HG03442 (cell line): Measurements from ENCODE around the gene TMTC2.
A peak's percentile ranks its signal among the peaks of the same experiment; 100 is the strongest.

Experiments
- ATAC-seq: cut with Tn5 transposase; IDR thresholded peaks from one replicate; pipeline ENCODE4 v1.9.1; 2021; ENCODE audit warnings: mild to moderate bottlenecking, moderate library complexity; ENCODE audit not compliant: unreplicated experiment

Gene TMTC2

DNA sequence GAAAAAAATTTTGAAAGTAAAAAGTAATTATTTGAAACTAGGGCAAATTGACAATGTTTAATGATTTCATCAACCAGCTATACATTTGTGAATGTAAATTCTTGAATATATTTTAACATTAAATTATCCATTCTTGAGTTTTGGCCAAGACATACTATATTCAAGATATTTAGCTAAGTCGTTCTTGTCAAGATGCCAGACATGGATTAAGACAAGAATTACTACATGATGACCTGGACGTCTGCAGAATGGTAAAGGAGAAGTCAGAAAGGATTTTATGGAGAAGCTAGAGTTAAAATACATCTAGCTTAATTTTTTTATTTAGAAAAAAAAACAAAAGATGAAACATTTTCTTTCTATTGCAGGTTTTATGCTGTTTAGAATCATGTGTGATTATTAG, 255.8 kb downstream of the TMTC2 start:
- no peak for ATAC-seq

DNA sequence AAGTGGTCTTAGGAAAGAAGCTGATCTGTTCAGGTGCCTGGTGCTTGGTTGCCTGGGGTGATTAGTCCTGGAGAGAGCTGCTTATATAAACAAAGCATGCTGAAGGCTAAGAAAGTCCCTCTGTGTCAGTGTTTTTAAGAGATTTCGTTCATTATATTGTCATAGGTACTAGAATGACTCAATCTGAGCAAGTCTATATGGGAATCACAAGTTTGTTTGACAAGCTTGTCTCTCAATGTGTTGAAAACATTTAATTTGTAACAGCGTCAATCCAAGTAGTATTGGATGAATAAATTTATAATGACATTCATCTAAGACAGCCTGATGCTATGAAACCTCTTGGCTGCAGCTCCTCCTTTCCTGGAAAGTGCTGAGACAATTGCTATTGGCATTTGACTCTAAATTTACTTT, 256.3 kb downstream of the TMTC2 start:
- ATAC-seq, result peak; percentile 79

DNA sequence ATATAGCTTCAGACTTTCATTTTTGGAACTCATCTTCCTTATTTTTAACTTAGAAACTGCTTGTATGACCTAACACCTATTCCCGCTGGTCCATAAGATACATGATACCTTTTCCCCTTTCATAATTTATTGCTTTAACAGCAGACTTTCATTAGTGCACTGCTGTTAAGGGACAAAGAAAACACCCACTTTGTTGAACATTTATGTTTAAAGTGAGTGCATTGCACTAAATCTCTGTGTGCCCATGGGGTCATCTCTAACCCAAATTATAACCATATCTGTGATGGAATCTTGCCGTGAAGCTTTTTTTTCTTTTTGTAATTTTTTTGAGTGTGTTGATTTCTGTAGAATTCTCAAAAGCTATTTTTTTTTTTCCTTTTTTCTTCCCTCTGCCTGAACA, 261.8 kb downstream of the TMTC2 start:
- no peak for ATAC-seq

- no peak for ATAC-seq
Observed at GRCh38 chr12:82950356-82950755, 263.6 kb downstream of the TMTC2 start.

- no peak for ATAC-seq
Observed at GRCh38 chr12:82952946-82953345, 266.2 kb downstream of the TMTC2 start.

GRCh38 chr12:82953397-82953796, 266.7 kb downstream of the TMTC2 start:
- no peak for ATAC-seq

DNA sequence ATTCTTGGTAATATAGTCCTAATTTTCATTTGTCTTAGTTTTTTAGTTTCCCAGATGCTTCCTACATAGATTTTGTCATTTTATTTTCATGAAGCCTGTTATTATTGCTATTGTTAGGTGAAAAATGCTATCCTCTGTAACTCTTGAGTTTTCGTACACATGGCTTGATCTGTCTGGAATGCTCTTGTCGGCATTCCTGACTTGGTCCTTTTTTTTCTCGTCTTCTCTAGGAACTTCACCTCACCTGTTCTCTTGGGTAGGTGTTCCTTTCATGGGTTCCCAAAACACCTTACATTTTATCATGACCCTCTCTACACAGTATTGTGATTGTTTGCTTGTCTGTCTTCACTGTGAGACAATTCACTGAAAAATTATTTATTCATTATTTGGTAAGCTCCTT, 267.4 kb downstream of the TMTC2 start:
- no peak for ATAC-seq

GRCh38 chr12:82954572-82954971, 267.9 kb downstream of the TMTC2 start:
- no peak for ATAC-seq

GRCh38 chr12:82955043-82955442, 268.3 kb downstream of the TMTC2 start:
- ATAC-seq, result no peak

DNA sequence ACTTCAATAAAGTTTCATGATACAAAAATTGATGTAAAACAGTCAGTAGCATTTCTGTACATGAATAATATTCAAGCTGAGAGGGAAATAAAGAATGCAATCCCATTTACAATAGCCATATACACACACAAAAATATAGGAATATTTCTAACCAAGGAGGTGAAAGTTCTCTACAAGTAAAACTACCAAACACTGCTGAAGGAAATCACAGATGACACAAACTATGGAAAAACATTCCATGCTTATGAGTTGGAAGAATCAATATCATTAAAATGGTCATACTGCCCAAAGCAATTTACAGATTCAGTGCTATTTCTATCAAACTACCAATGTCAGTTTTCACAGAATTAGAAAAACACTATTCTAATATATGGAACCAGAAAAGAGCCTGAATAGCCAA, 272.3 kb downstream of the TMTC2 start:
- ATAC-seq, result no peak

DNA sequence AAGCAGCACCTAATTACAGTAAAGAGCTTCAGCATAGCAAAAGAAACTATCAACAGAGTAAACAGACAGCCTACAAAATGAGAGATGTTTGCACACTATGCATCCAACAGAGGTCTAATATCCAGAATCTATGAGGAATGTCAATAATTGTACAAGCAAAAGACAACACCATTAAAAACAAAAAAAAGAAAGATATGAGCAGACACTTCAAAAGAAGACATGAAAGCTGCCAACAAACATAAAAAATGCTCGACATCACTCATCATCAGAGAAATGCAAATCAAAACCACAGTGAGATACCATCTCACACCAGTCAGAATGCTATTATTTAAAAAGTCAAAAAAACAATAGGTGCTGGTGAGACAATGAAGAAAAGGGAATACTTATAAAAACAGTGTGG, 273.1 kb downstream of the TMTC2 start:
- peak; percentile 50 for ATAC-seq

DNA sequence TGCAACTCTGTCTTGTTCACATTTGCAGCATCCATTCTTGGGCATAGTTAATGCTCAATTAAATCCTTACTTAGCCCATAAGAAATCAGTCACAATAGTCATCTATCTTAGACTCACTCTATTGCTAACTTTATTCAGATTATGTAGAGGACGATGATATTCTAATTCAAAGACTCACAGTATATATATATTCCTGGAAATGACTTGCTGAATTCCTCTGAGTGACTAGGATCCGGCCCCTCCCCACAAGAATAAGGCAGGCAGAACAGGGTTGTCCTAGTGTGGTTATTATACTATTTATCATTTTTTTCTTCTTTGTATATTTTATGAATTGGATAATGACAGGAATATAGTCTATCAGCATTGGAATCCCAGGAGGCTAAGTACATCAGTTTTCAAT, 275.1 kb downstream of the TMTC2 start:
- no peak for ATAC-seq

DNA sequence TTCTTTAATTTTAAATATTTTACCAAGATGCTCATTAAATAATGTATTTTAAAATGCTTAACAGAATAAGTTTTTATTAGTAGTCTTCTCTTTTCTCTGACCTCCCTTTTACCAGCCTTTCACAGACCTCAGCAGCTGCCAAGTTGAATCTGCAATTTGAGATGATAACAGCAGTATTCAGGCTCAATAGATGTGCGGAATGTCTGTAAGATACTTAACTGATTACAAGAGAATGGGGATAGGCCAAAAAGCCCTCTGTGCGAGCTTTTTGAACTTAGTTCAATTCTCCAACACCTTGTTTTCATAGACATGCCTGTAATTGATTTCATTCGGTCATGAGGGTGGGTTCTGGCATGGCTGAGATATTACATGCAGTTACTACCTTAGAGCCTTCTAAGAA, 277.2 kb downstream of the TMTC2 start:
- no peak for ATAC-seq

DNA sequence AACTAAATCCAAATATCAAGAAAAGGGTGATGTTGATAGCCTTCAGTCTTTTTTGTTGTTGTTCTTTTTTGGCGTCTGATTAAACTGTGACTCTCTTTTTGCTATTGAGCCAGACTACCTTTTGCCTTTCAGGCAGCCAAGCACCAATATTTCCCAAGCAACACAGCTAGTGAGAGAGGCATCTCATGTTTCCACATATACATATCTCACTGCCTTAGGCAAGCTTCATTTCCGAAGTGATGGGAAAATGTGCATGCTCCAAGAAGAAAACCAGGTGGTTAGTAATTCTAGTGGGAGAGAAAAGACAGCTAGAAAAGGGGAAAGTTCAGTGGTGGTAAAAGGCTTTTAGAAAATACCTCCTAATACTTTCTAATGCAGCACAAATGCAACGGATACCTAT, 277.7 kb downstream of the TMTC2 start:
- no peak for ATAC-seq

DNA sequence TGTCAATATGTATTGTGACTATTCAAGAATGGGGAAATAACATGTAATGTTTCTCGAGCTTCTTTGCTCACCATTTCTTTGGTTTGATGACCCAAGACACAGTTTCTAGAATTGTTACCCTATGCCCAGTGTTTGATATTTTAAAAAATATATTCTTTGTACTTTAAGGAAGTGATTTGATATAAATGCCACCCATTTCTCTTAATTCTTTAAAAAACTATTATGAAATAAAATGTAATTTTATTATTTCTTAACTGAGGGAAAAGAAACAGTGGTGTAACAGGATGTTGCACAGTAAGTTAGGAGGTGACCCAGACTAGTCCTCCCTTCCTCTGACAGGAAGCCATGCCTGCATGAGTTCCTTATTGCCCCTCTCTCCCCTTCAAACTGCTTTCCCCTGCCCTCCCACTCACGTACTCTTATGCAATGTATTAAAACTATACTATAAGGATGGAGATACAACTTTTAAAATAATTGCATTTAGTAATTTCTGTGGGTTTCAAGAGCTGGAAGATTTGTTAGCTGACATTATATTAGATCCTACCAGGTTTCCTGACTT, 279.4 kb downstream of the TMTC2 start:
- ATAC-seq, result no peak

DNA sequence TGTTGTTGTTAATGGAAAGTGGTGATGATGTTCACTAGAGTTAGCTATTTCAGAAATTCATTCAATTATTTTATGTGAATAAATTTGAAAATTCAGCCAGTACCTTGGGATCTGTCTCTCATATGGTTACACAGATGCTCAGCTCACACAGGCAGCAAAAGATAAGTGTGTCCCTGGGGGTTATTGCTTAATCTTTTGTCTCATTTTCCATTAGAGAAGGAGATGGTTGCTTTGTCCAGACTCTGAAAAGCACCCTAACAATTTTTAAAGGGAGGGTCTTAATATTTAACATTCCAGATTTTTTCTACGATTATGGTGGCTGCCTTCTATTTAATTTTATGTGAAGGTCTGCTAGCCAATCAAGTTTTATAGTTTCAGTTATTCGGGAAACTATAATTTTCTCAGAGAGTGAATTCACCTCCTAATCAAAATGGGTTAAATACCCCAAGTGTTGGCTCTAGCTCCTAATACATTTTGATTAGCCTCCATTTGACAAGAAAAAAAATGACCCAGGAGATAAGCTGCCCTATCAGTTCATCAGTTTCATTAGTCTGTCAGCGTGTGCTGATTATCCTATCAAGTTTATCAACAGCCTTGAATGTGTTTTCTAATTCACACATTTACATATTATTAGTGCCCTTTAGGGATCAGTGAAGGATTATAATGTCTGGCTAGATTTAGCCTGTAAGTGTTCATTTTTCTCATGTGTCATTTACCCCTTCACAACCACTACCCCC, 282.1 kb downstream of the TMTC2 start:
- no peak for ATAC-seq

DNA sequence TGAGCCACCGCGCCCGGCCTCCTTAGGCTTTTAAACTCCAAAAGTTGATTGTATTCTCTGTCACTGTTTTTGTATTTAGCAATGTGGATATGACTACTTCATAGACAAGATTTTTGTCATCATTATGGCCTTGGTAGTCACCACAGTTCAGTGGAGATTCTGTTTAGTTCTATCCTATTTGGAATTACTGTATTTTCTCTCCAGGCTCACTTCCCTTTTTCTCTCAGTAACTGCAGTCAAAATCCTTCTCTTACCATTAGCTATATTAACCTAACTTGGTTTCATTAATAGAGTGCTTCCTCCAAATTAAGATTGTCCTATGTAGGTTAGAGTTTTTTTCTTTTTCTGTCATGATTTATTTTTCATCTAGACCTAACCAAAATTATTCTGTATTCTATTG, 283.9 kb downstream of the TMTC2 start:
- ATAC-seq, result no peak

DNA sequence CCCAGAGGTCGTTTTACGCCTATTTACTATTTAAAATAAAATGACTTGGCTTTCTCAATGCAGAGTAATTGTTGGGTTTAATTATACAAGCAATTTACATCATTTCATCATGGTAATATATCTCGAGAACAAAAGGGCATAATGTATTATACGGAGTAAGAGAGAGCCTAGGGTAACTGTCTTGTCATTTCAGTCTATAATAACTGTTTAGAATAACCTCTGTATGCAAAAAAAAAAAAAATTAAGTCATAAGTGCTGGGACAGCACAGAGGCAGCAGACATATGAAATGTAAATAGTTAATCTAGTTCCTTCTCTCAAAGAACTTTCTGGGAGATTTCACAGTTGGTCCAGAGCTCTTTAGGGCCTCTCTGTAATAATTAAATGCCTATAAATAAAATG, 284.9 kb downstream of the TMTC2 start:
- ATAC-seq, result no peak

DNA sequence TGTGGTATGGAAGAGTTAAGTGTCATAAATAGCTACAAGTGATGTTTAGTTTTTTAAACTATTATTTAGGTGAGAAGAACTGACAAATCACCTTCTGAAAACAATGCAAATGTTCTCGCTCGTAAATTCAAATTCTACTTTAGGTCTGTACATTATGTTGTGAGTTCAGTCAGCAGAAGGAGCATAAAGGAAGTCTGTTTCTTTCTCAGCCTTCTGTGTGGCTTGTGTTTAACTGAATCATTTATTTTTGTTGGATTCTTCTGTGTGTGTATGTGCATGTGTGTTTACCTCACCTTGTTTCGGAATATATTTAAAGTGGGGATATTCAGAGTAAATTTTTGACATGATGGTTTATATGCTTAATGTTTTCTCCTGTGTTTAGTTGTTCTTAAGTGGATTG, 285.9 kb downstream of the TMTC2 start:
- no peak for ATAC-seq

DNA sequence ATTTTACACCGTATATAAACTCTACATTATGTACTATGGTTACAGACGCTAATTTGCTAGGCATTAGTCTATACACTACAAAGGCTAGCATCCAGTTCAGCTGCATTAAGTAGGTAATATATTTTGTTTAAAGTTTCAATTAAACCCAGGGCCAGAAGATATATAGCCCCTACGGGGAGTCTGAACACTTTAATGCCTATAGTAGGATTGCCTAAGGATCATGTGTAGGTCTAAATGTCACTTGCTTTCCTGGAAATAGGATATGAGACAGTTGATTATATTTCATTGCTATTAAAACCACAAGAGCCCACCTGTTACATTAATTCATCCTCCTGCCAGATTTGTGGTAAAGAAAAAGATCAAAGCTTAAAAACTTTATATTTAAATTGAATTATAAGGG, 286.9 kb downstream of the TMTC2 start:
- no peak for ATAC-seq

DNA sequence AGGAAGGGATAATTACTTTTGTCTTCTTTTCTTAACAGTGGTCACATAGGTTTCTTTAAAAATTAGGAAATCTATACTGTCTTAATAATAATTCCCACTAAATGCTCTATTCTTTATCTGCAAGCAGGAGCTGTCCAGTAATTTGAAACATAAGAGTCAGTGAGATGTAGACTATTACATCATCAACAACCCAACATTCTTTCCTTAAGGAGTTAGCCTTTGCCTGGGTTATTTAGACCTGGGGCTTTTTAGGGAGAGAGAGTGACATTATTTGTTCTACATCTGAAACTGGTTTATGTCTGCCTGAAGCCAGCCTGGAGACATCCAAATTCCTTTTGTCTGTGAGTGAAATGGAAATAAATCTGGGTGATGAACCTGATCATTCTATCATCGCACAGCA, 294.4 kb downstream of the TMTC2 start:
- no peak for ATAC-seq

GRCh38 chr12:82994117-82994516, 307.4 kb downstream of the TMTC2 start:
- ATAC-seq, result no peak
